SK-N-SH treated with all-trans-retinoic acid at 6 μM for 48 hours (cell line): ENCODE results near the gene WDR36.

ENCODE experiments used
- ATAC-seq: fragments of 200-7000 bp; cut with Tn5 transposase; 3 replicates; pipeline ENCODE4 v1.9.1; 2020; ENCODE audit warnings: mild to moderate bottlenecking, moderate library complexity
- ARNTL ChIP-seq: fragments of 450-650 bp; formaldehyde crosslinking; IDR thresholded peaks from 2 replicates; pipeline ENCODE4 v1.5.0; 2020; ENCODE audit warnings: low read depth, mild to moderate bottlenecking, moderate library complexity, borderline replicate concordance
- BACH2 ChIP-seq: fragments of 250-450 bp; sonication (Bioruptor Pico); IDR thresholded peaks from 2 replicates; pipeline ENCODE4 v1.9.0; 2021; ENCODE audit warnings: mild to moderate bottlenecking, borderline replicate concordance
- CREB5 ChIP-seq: fragments of 250-450 bp; sonication (Bioruptor Pico); IDR thresholded peaks from 2 replicates; pipeline ENCODE4 v1.5.1; 2020; ENCODE audit warnings: low read depth, mild to moderate bottlenecking, moderate library complexity
- CSRNP3 ChIP-seq: fragments of 250-450 bp; sonication (Bioruptor Pico); IDR thresholded peaks from 2 replicates; pipeline ENCODE4 v1.5.1; 2021; ENCODE audit warnings: mild to moderate bottlenecking, moderate library complexity
- ESRRG ChIP-seq: fragments of 250-450 bp; sonication (Bioruptor Pico); IDR thresholded peaks from 2 replicates; pipeline ENCODE4 v1.6.1; 2021; ENCODE audit warnings: mild to moderate bottlenecking
- GLIS3 ChIP-seq: fragments of 250-450 bp; sonication (Bioruptor Pico); IDR thresholded peaks from 2 replicates; pipeline ENCODE4 v1.5.0; 2020; ENCODE audit warnings: mild to moderate bottlenecking, moderate library complexity
- PATZ1 ChIP-seq: fragments of 250-450 bp; sonication (Bioruptor Pico); IDR thresholded peaks from 2 replicates; pipeline ENCODE4 v1.8.0; 2020; ENCODE audit warnings: mild to moderate bottlenecking, moderate library complexity, borderline replicate concordance
- PPARA ChIP-seq: fragments of 250-450 bp; sonication (Bioruptor Pico); IDR thresholded peaks from 2 replicates; pipeline ENCODE4 v1.5.0; 2020; ENCODE audit warnings: mild to moderate bottlenecking, borderline replicate concordance
- RARB ChIP-seq: fragments of 250-450 bp; sonication (Bioruptor Pico); IDR thresholded peaks from 2 replicates; pipeline ENCODE4 v1.8.0; 2021; ENCODE audit warnings: mild to moderate bottlenecking, moderate library complexity
- SNAI2 ChIP-seq: fragments of 250-450 bp; sonication (Bioruptor Pico); IDR thresholded peaks from 2 replicates; pipeline ENCODE4 v1.5.0; 2020; ENCODE audit warnings: mild to moderate bottlenecking, moderate library complexity
- TCF4 ChIP-seq: fragments of 250-450 bp; sonication (Bioruptor Pico); IDR thresholded peaks from 2 replicates; pipeline ENCODE4 v1.8.0; 2021; ENCODE audit warnings: mild to moderate bottlenecking, moderate library complexity, borderline replicate concordance
- TOX ChIP-seq: fragments of 250-450 bp; sonication (Bioruptor Pico); IDR thresholded peaks from 2 replicates; pipeline ENCODE4 v1.8.0; 2021; ENCODE audit warnings: mild to moderate bottlenecking, moderate library complexity, borderline replicate concordance
- ZC3H10 ChIP-seq: fragments of 250-450 bp; sonication (Bioruptor Pico); IDR thresholded peaks from 2 replicates; pipeline ENCODE4 v1.5.1; 2021; ENCODE audit warnings: mild to moderate bottlenecking, moderate library complexity
- ZFP3 ChIP-seq: fragments of 250-450 bp; sonication (Bioruptor Pico); IDR thresholded peaks from 2 replicates; pipeline ENCODE4 v1.5.0; 2020; ENCODE audit warnings: mild to moderate bottlenecking, moderate library complexity
- ZFP30 ChIP-seq: fragments of 450-650 bp; formaldehyde crosslinking; IDR thresholded peaks from 2 replicates; pipeline ENCODE4 v1.5.0; 2022; ENCODE audit warnings: mild to moderate bottlenecking, moderate library complexity
- ZNF565 ChIP-seq: fragments of 450-650 bp; formaldehyde crosslinking; conservative IDR thresholded peaks from 2 replicates; pipeline ENCODE4 v1.5.0; 2020; ENCODE audit warnings: low read depth, mild to moderate bottlenecking, moderate library complexity
- ZNF8 ChIP-seq: fragments of 450-650 bp; formaldehyde crosslinking; IDR thresholded peaks from 2 replicates; pipeline ENCODE4 v1.5.0; 2020; ENCODE audit warnings: mild to moderate bottlenecking, moderate library complexity
- TF ChIP-seq, protein P1 (sequence below): fragments of 250-450 bp; sonication (Bioruptor Pico); IDR thresholded peaks from 2 replicates; pipeline ENCODE4 v1.8.0; 2021; ENCODE audit warnings: low read depth, mild to moderate bottlenecking, moderate library complexity, borderline replicate concordance
- TF ChIP-seq, protein P2 (sequence below): fragments of 250-450 bp; sonication (Bioruptor Pico); IDR thresholded peaks from 2 replicates; pipeline ENCODE4 v1.5.0; 2020; ENCODE audit warnings: mild to moderate bottlenecking, moderate library complexity

Gene WDR36

GRCh38 chr5:111169269-111169668, 77.1 kb downstream of the WDR36 start:
- TF ChIP-seq ZNF8 (no peak), GLIS3 (CRISPR knock-in tag) (no peak), ZNF565 (no peak), TOX (CRISPR knock-in tag) (no peak), RARB (CRISPR knock-in tag) (no peak), ZFP3 (no peak), ARNTL (CRISPR knock-in tag) (no peak), CREB5 (no peak), ZFP30 (CRISPR knock-in tag) (no peak), TCF4 (CRISPR knock-in tag) (no peak), ZC3H10 (CRISPR knock-in tag) (no peak), ESRRG (CRISPR knock-in tag) (no peak)
- TF ChIP-seq, protein P1, sequence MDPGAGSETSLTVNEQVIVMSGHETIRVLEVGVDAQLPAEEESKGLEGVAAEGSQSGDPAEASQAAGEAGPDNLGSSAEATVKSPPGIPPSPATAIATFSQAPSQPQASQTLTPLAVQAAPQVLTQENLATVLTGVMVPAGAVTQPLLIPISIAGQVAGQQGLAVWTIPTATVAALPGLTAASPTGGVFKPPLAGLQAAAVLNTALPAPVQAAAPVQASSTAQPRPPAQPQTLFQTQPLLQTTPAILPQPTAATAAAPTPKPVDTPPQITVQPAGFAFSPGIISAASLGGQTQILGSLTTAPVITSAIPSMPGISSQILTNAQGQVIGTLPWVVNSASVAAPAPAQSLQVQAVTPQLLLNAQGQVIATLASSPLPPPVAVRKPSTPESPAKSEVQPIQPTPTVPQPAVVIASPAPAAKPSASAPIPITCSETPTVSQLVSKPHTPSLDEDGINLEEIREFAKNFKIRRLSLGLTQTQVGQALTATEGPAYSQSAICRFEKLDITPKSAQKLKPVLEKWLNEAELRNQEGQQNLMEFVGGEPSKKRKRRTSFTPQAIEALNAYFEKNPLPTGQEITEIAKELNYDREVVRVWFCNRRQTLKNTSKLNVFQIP (CRISPR knock-in tag), result no peak
- TF ChIP-seq, all 23 proteins: peak for 0
- ATAC-seq, result no peak

DNA sequence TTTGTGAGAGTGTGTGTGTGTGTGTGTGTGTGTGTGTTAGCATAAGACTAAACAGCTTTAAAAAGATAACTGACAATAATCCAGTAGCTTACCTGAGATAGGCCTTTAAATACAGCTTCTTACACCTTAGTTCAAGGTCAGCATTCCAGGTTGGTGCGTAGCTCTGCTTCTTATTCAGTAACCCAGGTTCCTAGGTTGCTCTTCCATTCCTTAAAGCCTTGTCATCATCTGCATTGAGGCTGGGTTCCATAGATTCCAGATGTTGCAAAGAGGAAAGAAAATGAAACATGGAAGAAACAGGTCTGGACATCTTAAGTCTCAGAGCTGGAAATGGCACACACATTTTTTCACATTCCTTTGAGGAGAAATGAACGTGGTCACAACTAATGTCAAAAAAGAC, 78.1 kb downstream of the WDR36 start:
- no peak for ATAC-seq
- no peak for TF ChIP-seq RARB (CRISPR knock-in tag)
- TF ChIP-seq PPARA (CRISPR knock-in tag), result no peak
- TF ChIP-seq ESRRG (CRISPR knock-in tag), result no peak
- no peak for TF ChIP-seq SNAI2 (CRISPR knock-in tag)
- no peak for TF ChIP-seq ZFP3
- no peak for TF ChIP-seq ZNF565
- TF ChIP-seq CREB5, result no peak
- no peak for TF ChIP-seq ZC3H10 (CRISPR knock-in tag)

GRCh38 chr5:111172504-111172903, 80.4 kb downstream of the WDR36 start:
- ATAC-seq, result no peak
- TF ChIP-seq PATZ1 (CRISPR knock-in tag) (no peak), ZC3H10 (CRISPR knock-in tag) (no peak), ZNF565 (no peak), BACH2 (CRISPR knock-in tag) (no peak), RARB (CRISPR knock-in tag) (no peak), ZFP30 (CRISPR knock-in tag) (no peak), ZFP3 (no peak), CSRNP3 (CRISPR knock-in tag) (no peak), TOX (CRISPR knock-in tag) (no peak)
- TF ChIP-seq, protein P2, sequence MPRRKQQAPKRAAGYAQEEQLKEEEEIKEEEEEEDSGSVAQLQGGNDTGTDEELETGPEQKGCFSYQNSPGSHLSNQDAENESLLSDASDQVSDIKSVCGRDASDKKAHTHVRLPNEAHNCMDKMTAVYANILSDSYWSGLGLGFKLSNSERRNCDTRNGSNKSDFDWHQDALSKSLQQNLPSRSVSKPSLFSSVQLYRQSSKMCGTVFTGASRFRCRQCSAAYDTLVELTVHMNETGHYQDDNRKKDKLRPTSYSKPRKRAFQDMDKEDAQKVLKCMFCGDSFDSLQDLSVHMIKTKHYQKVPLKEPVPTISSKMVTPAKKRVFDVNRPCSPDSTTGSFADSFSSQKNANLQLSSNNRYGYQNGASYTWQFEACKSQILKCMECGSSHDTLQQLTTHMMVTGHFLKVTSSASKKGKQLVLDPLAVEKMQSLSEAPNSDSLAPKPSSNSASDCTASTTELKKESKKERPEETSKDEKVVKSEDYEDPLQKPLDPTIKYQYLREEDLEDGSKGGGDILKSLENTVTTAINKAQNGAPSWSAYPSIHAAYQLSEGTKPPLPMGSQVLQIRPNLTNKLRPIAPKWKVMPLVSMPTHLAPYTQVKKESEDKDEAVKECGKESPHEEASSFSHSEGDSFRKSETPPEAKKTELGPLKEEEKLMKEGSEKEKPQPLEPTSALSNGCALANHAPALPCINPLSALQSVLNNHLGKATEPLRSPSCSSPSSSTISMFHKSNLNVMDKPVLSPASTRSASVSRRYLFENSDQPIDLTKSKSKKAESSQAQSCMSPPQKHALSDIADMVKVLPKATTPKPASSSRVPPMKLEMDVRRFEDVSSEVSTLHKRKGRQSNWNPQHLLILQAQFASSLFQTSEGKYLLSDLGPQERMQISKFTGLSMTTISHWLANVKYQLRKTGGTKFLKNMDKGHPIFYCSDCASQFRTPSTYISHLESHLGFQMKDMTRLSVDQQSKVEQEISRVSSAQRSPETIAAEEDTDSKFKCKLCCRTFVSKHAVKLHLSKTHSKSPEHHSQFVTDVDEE (CRISPR knock-in tag), result no peak
- TF ChIP-seq, protein P1 (CRISPR knock-in tag), result no peak
- TF ChIP-seq, all 23 proteins: peak for 0
